ENCODE results near the gene SCAMP4.

- no peak for TF ChIP-seq FOXK1 (CRISPR knock-in tag; IDR thresholded peaks at IDR 0.05)
- TF ChIP-seq CTCF (IDR thresholded peaks at IDR 0.05), result no peak
- no peak for TF ChIP-seq ZNF512 (CRISPR knock-in tag; IDR thresholded peaks at IDR 0.05; ENCODE audit: borderline replicate concordance)
- TF ChIP-seq E2F4 (CRISPR knock-in tag; IDR thresholded peaks at IDR 0.05; ENCODE audit: borderline replicate concordance, low read depth), result no peak
- TF ChIP-seq CREB1 (CRISPR knock-in tag; IDR thresholded peaks at IDR 0.05), result no peak
- TF ChIP-seq NR2C2 (CRISPR knock-in tag; IDR thresholded peaks at IDR 0.05), result no peak
- TF ChIP-seq NR3C1 (CRISPR knock-in tag; conservative IDR thresholded peaks at IDR 0.05; ENCODE audit: low read depth), result no peak
- TF ChIP-seq FOXJ3 (CRISPR knock-in tag; IDR thresholded peaks at IDR 0.05; ENCODE audit: borderline replicate concordance), result no peak
- no peak for TF ChIP-seq SMAD3 (CRISPR knock-in tag; IDR thresholded peaks at IDR 0.05; ENCODE audit: borderline replicate concordance)
- no peak for TF ChIP-seq RELA (CRISPR knock-in tag; IDR thresholded peaks at IDR 0.05; ENCODE audit: borderline replicate concordance)
- TF ChIP-seq PREB (CRISPR knock-in tag; IDR thresholded peaks at IDR 0.05; ENCODE audit: borderline replicate concordance), result no peak
- no peak for TF ChIP-seq AFF4 (CRISPR knock-in tag; IDR thresholded peaks at IDR 0.05; ENCODE audit: borderline replicate concordance)
Observed at GRCh38 chr19:1974381-1975161, 69.4 kb downstream of the SCAMP4 start.
